ENCODE measurements around the gene DCTN2.
"Not testable (repeated sequence)": the region's sequence is repeated elsewhere in the genome, so short reads cannot be mapped to it uniquely, and the experiment has no call there.

Gene DCTN2

DNA sequence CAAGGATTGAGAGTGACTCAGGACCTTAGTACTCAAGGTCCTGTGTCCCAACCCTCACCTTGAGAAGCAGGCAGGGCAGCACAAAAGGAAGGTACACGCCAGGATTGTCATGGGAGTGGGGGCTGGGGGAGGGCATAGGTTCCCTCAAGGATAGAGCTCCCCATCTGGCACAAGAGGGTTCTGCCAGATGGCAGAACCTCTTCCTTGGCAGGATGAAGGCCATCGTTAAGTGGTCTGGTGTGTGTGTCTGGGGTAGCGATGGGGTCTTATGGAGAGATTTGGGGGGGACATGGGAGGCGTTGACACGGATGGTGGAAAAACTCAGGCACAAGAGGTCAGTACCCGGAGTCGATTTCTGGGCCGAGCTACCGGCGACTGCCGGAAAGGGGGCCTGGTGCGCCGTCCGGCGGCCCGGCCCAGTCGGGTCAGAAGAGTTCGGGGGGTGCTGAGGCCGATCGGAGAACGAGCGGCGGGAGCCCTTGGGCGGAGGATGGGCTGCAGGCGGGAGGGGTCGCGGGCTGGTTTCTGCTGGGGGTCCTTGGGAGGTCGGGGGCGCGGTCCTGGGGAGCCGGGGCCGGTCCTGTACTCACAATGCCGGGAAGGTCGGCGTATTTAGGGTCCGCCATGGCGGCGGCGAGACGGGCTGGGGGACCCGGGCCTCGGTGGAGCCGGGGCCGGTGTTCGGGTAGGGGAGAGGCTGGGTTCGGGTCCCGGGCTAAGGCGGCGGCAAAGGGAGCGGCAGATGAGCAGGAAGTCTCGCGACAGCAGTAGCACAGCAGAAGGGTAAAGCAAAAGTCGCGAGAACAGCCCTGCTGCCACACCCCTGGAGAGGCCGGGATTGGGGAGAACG, at the start of gene DCTN2:
Gene DCTN2 (minus strand): TSS at position 755 of the 850 bp plus-strand sequence. CDS start 129 bp downstream, at position 626.
- DNase-seq = peak; percentile 93

DNA sequence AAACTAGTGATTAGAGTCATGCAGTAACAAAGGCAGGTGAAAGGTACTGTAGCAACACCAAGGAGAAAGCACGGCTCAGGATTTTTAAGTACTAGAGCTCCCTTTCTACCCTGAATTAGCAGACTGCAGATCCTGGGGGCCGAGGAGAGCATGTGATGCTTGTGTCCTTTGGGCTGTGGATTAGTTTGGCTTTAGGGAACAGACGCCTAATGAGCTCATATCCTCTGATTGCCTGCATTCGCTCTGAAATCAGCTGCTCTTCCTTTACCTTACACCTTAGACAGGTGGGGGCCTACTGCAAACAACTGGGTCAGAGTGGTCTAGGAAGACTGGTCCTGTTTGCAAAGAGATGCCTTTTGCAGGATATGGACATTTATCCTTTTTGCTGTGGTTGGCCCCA, 46.2 kb upstream of the DCTN2 start:
- DNase-seq = no peak

DNA sequence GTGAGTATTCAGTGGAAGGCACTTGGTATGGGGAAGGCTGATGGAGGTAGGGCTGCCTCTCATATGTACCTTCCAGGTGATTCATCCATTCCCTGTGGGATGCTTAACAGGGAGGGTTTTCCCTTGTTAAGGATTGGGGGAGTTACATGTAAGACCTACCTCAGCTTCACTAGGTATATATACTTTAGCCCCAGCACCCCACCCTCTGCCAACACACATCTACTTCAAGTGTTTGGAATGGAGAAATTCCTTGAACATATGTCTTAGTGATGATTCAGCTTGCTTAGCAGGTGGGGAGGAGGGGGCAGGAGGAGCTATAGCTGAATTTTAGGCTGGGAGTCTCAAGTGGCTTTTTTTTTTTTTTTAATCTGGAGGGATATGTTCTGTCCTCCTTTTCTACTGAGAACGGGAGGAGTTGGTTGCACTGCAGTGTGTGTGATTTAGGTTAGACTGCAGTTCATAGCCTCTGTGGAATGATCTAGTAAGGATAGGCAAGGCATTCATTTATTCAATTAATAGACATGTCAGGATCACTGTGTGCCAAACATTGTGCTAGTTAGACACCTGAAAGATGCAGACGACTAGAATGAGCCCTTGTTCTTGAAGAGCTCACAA, 45.7 kb upstream of the DCTN2 start:
- DNase-seq = no peak

DNA sequence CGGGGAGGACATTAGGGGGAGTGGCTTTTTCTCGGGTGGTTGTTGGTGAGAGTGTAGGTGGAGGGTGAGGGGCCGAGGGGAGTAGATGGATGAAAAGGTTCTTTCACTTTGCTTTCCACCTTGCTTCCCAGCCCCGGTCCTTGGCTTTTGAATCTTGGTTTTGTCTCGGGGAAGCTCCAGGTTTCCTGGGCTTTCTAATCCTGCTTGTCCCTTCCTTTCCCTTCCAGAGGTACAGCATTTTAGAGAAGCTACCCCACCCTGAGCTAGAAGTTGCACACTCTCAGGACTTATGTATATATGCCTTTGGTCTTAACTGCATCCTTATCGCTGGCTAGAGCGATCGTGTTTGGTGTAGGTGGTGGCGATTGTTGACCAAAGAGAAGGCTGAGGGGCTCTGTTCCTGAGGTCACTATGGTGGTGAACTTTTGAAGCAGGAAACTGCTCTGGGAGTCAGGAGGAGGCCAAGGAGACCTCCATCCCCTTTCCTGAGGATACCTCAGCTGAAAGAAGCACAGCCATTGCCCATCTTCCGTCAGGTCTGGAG, 44.9 kb upstream of the DCTN2 start:
- DNase-seq = no peak

DNA sequence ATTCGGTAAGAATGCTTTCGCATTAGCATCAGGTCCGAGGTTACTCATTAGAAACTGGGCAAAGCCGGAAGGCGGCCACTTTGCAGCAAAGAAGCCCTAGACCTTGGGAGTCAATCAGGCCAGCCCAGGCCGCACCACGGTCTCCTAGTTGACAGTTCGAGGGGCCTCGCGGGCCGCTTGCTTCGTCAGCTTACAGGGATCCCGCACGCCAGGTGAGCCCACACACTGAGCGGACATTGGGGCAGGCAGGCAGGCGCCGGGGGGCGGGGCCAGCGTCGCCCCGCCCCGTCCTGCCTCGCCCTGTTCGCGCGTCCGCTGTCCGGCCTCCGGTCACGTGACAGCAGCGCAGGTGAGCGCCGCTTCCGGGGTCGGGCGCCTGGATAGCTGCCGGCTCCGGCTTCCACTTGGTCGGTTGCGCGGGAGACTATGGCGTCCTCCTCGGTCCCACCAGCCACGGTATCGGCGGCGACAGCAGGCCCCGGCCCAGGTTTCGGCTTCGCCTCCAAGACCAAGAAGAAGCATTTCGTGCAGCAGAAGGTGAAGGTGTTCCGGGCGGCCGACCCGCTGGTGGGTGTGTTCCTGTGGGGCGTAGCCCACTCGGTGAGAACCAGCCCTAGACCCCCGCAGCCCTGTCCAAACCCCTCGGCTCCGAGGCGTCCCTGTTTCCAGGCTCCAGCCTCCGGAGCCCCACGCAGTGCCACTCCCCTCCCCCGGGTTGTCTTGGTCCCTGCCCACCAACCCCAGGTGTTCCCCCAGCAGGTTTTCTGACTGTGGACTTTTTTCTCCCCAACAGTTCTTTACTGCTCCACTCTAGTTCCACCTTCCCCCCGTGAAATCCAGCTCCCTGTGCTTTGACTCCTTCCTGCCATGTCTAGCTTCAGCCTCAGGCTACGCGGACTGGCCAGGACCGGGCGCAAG, 44.1 kb upstream of the DCTN2 start, which contains the start of gene PIP4K2C:
Gene PIP4K2C (plus strand): TSS at position 329 of the 918 bp plus-strand sequence. CDS start 98 bp downstream, at position 427.
- DNase-seq = peak; percentile 100

DNA sequence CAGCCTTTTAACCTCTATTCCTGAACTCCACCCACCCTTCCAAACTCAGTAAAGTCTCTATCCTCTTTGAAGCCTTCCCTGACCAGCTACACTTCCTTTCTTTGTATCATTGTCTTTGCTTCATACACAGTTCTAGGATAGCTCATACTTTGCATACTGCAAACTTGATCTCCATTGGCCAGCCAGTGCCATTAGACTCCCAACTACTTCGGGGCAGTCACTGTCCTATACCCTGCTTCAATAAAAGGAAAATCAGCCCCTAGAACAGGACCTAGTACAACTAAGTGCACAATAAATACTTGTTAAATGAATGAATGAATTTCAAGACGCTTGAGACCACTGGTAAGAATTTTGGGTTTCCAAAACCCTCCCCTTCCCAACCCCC, 43.5 kb upstream of the DCTN2 start:
- DNase-seq = no peak

DNA sequence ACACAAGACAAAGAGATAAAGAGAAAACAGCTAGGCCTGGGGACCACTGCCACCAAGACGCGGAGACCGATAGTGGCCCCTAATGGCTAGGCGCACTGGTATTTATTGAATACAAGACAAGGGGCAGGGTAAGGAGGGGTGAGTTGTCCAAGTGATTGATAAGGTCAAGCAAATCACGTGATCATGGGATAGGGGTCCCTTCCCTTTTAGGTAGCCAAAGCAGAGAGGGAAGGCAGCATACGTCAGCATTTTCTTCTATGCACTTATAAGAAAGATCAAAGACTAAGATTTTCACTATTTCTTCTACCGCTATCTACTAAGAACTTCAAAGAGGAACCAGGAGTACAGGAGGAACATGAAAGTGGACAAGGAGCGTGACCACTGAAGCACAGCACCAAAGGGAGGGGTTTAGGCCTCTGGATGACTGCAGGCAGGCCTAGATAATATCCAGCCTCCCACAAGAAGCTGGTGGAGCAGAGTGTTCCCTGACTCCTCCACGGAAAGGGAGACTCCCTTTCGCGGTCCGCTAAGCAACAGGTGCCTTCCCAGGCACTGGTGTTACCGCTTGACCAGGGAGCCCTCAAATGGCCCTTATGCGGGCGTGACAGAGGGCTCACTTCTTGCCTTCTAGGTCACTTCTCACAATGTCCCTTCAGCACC, 42.1 kb upstream of the DCTN2 start:
- not testable (repeated sequence) for DNase-seq

DNA sequence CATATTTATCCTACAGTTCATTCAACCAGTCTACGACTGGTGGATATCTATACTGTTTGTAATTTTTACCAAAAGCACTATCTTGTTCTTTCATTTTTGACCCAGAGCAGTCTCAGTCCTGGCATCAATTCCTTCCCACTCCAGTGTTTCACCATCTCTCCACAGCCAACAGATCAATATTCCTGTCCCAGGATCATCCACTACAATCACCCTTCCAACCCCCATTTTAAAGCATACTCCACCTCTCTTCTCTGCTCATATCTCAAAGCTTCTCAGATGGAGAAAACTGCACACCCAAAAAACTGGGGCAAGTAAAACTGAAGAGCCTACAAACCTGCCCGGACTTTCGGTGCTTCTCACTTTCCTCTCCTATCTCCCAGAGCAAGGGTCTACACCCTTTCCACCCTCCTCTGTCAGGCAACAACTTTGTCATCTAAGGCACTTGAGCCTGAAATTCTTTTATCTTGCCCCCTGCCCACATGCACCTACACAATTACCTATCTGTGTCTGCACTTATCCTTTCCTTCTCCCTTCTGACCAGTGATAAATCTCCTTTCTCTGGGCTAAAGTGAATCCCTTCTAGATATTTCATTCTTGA, 39.9 kb upstream of the DCTN2 start:
- no peak for DNase-seq

DNA sequence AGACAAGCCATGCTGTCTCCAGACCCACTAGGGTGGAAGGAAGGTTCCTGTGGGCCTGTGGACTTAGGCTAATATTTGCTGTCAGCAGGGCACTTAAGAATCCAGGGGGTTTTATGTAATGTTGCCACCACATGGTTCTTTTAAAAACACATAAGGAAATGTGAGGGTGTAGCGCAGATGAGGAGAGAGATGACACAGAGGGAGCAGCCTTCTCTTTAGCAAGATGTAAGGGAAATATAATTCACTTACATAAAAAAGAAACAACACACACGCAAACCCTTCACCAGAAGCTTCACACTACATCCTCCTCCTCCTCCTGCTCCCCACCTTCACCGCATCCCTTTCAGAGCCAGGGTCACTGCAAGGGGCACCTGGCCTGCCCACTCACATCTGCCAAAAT, 39.1 kb upstream of the DCTN2 start:
- no peak for DNase-seq

DNA sequence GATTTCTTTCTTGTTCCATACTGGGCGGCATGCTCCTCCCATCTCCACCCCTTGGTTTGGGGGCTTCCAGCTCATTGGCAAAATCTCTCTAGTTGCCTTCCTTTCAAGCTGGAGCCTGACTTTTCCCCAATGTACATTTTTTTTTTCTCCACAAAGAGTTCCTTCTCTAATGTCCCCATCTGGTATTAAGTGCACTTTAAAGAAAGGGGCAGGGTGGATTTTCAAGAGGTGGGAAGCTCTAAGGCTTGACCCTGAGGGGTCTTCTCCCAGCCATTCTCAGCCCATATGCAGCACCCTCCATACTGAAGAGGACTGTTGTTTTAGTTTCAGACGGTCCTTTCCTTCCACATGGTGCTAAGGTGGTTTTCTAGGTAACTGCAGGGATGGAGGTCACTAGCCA, 38.2 kb upstream of the DCTN2 start:
- no peak for DNase-seq

DNA sequence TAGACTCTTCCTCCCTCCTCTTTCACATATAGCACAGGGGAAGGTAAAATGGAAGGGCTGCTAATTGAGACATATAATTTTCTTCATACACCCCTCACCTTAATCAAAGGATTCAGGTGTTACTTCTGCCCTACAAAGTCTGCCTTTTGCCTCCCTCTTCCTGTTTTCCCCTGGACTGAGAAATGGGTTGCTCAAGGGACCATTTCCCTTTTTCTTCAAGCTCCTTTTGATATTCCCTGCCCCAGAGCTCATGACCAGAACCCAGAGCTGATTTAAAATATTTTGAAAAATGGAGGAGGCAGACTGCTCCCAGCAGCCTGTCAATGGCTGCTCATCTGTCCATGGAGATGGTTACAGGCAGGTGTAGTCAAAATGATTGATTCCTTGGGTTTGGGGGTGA, 37.7 kb upstream of the DCTN2 start:
- no peak for DNase-seq

DNA sequence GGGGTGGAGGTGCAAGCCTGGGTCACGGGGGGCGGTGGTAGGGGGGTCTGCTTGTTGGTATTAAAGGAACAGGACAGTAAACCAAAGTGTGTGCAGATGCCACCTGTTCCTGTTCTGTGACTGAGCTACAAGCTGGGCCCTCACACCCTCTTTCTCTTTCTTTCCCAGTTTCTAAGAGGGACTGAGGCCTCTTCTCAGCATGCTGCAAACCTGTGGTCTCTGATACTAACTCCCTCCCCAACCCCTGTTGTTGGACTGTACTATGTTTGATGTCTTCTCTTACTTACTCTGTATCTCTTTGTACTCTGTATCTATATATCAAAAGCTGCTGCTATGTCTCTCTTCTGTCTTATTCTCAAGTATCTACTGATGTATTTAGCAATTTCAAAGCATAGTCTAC, 37.1 kb upstream of the DCTN2 start:
- DNase-seq = no peak

DNA sequence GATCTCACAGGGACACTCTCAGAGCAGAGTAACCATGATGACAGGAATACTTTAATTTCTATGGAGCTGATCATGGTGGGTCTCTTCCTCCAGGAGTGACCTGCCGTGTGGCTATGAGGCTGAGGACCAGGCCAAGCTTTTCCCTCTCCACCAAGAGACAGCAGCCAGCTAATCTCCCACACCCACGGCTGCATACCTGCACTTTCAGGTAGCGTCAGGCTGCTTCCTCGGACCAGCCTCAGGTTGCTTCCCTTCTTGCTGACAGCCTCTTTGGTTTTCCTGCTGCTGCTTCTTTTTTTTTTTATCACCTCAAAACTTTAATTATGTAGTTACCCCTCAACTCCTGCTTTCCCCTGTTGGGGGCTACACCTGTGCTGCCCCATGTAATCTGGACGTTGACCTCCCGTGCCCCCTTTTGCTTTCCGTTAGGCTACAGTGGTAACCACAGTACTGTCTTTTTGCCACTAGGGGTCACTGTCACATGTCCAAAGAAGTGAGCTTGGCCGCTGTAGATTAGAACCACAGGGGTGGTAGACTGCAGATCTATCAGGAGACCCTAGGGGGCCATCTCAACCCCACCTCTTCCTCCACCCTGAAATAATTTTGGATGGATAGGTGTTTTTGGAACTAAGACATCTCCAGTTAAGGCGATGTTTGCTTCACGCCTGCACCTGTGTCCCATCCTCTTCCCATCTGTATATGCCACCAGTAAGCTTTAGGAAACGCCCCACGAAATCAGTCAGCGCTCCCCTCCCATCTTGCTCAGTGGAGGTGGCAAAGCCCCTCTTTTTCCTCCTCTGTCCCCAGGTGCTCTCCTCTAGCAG, 36.2 kb upstream of the DCTN2 start:
- peak; percentile 100 for DNase-seq

DNA sequence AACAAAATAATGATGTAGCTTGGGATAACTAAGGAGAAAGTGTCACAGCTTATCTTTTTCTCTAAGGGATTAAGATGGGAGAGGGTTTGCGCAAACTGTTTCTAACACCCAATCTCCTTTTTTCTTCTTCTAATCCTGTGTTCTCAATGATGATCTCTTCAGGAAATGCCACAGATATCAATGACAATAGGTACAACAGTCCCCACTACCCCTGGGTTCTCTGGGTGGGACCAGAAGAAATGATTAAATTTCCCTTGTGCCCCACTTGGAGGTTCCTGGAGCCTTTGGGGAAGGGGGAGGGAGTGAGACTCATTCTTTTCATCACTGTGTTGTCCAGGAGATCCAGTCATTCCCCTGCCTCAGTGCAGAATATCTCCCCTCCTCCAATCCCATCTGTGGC, 35.4 kb upstream of the DCTN2 start:
- no peak for DNase-seq

DNA sequence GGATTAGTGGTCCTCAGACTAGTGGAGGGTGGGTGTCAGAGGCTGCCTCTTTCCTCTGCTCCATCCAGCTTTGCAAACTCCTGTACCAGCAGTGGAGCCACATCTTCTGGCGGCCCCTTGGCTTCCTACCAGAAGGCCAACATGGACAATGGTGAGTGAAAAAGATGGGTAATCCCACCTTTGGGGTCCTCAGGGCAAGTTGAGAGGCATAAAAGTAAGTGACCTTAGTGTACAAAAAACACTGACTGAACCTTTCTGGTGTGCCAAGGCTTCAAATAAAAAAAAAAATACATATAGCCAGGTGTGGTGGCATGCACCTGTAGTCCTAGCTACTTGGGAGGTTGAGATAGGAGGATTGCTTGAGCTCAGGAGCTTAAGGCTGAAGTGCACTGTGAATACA, 34.8 kb upstream of the DCTN2 start:
- DNase-seq = no peak

DNA sequence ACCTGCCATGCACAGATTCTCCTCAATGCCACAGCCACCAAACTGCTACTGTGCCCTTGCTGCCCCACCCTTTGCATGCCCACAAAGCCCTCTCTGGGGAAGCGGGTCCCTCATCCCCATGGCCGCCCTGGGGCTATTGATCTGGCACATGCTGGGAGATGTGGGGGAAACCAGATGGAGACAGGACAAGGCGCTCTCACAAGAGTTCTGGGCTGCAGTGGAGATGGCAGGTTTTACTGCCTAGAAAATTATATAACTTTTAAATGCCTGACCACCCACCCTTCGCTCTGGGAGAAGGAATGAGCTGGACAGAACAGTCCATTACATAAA, 33.4 kb upstream of the DCTN2 start:
- DNase-seq = no peak

DNA sequence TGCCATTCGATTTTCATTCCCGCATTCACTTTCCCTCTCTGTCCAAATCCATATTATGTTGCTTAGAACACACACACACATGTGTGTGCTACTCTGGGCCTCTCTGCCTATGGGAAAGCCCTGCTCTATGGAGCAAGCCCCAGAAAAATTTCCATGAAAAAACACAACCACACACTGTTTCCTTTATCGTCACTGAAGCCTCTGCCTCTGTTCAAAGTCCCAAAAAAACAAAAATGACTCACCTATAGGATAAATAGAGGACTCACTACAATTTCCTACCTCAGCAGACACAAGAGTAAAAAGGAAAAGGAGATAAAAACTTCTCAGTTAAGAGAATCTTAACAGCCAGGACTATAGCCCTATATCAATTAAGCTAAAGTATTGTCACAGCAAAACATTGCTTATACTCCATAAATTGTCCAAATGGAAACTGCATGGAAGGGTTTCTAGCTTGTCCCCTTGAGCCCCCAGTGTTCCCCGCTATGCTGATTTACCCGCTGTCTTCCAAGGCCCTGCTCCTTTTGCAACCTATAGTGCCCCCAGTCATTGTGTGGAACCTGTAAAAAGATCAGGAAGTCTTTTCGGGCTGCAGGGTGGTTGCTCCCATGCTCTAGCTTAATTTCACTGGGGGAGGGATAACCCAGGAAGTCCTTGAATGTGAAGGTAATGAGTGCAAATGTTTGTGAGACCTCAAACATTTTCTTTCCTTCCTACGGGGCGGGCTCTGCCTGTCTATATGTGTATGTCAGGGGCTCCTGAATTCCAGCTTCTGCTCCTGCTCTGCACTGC, 32.9 kb upstream of the DCTN2 start:
- no peak for DNase-seq

DNA sequence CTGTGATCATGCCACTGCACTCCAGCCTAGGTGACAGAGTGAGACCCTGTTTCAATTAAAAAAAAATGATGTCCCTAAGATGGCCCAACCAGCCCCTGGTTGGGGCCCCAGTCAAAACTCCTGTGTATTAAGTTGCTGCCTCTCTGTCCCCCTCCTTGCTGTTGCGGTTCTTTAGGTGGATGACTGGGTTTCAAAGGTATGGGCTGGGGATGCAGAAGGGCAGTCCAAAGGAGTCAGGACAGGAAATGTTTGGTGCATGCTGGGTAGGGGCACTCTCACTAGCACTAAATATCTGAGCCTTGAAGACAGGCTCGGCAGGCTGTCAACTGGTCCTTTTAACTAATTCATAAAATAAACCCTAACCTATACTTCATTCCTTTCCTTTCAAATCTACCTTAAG, 32.0 kb upstream of the DCTN2 start:
- DNase-seq = no peak

DNA sequence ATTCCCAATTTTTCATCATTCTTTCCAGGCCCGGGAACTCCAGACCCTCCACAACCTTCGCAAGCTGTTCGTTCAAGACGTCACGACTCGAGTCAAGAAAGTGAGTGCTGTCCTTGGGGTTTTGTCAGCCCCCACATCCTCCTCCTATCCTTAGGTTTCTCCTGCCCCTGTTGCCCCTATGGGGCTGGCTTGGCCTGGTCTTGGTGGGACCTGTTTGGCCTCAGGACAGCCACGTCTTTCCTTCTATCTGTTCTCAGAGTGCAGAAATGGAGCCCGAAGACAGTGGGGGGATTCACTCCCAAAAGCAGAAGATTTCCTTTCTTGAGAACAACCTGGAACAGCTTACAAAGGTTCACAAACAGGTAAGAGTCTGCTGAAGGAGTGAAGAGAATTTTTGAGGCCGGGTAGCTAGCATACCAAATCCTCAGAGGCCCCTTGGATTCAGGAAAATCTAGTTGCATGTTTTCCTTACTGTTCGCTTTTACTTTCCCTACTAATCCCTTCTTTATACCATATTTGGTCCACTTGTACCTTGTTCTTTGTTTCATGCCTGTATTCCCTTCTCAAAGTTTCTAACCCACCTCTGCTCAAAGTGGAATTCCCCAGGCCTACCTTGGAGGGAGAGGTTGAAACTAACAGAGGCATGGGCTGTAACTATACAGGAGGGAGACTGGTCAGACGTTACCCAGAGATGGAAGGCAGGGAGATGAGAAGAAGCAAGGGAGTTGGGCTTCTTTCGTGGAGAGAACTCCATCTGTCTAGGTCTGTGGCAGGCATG, 31.2 kb upstream of the DCTN2 start:
- DNase-seq = no peak

All from T1000 (cell line).